ENCODE results near the gene USP37.
A peak's percentile ranks its signal among the peaks of the same experiment; 100 is the strongest.

The USP37 gene, protein sequence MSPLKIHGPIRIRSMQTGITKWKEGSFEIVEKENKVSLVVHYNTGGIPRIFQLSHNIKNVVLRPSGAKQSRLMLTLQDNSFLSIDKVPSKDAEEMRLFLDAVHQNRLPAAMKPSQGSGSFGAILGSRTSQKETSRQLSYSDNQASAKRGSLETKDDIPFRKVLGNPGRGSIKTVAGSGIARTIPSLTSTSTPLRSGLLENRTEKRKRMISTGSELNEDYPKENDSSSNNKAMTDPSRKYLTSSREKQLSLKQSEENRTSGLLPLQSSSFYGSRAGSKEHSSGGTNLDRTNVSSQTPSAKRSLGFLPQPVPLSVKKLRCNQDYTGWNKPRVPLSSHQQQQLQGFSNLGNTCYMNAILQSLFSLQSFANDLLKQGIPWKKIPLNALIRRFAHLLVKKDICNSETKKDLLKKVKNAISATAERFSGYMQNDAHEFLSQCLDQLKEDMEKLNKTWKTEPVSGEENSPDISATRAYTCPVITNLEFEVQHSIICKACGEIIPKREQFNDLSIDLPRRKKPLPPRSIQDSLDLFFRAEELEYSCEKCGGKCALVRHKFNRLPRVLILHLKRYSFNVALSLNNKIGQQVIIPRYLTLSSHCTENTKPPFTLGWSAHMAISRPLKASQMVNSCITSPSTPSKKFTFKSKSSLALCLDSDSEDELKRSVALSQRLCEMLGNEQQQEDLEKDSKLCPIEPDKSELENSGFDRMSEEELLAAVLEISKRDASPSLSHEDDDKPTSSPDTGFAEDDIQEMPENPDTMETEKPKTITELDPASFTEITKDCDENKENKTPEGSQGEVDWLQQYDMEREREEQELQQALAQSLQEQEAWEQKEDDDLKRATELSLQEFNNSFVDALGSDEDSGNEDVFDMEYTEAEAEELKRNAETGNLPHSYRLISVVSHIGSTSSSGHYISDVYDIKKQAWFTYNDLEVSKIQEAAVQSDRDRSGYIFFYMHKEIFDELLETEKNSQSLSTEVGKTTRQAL

DNA sequence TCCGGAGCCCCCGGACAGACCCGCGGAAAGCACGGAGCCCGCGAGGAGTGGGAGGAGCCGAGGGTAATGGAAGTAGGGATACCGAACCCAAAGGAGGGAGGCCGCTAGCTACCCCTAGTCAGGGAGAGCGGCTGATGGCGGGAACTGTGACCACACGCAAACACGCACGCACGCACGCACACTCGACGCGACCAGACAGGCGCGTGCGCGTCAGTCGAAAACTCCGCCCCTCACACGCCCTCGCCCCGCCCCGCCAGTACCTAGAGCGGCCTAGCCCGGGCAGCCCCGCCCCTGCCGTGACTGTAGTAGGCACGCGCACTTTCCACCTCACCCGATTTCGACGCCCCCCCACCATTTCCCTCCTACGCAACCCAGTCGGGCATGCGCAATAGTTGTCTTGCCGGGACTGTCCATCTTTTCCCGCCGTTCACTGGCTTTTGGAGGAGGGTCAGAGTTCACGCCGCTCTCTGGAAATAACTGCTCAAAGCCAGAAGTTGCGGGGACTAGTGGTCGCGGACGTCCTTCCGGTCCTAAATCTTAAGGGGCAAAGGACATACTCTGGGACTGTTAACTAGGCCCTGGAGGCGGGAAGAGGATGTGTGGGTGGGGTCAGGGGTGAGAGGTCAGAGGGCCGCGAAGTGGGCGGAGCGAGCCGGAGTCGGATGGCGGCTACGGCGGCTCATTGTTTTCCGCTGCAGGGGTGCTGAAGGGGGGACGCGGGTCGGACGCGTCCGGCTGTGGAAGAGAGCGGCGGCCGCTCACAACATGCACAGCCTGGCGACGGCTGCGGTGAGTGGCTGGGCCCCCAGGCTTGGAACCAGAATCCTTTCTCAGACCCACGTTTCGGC, at the start of gene USP37, which contains the start of gene CNOT9:
USP37 (minus strand) TSS at position 162 of the 848 bp plus-strand sequence. CDS start 9,698 bp downstream, outside the sequence.
CNOT9 (plus strand) TSS at position 650 of the 848 bp plus-strand sequence; CDS start at position 766, 116 bp downstream.
- DNase-seq (ENCODE audit: low read depth, low spot score) = peak; percentile 99

DNA sequence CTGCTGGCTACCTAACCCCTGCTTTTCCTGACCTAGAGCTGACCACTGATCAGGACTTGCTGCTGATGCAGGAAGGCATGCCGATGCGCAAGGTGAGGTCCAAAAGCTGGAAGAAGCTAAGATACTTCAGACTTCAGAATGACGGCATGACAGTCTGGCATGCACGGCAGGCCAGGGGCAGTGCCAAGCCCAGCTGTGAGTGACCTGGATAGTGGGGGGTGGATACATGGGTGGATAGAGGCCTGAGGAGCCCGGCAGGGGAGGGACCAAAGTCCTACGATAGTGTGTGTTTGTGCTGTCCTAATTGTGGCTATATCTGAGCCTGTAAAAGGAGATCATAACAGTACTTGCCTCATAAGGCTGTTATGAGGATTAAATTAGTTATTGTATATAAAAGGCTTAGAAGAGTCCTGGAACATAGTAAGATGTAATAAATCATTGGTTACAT, 47.7 kb upstream of the USP37 start:
- DNase-seq (ENCODE audit: low read depth, low spot score) = no peak

DNA sequence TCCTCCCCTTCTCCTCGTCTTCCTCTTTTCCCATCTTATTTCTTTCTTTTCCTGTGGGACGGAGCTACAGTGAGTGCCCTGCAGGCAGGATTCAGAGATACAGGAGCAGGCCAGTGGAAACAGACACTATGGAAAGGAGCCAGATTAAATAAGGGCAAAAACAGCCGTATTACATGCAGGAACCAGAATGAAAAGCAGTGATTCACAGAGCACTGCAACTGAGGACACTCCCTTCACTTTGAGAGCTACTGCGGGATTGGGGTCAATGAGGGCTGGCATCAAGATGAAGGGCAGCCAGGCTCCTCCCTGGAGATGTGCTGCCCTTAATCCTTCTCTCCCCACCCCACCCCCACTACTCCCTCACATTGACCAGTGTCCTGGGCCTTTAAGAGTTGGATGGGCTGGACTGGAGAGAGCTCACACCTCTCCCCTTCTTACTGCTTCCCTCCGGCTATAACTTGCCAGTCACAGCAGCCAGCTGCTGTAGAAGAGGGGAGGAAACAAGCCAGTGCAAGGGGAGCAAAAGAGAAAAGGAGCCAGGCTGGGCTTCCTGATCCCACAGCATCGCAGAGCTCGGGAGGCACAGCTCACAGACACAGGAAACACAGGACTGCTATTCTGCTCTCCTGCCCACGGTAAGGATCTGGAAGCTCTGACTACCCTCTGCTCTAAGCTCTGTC, 39.4 kb upstream of the USP37 start, which contains the start of gene PLCD4:
PLCD4 (plus strand) TSS at position 464 of the 680 bp plus-strand sequence. CDS start 7,841 bp downstream, outside the sequence.
- DNase-seq (ENCODE audit: low read depth, low spot score) = peak; percentile 90

DNA sequence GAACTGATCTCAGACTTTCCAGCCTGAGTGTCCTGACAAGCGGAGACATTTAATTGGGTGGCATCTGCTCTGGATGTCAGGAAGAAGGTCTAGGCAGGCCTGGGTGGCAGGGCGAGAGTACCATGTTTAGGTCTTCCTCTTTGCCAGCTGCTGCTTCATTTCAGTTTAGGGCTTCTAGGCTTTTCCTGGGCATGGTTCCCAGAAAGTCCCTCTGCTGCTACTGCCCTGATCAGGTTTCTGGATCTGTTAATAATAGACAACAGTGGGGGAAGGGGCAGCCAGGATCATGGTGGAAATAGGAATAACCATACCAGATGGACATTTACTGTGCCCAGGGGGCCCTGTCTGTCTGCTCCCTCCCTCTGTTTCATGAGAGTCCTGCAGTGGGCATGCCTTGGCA, 37.3 kb upstream of the USP37 start:
- DNase-seq (ENCODE audit: low read depth, low spot score) = no peak

DNA sequence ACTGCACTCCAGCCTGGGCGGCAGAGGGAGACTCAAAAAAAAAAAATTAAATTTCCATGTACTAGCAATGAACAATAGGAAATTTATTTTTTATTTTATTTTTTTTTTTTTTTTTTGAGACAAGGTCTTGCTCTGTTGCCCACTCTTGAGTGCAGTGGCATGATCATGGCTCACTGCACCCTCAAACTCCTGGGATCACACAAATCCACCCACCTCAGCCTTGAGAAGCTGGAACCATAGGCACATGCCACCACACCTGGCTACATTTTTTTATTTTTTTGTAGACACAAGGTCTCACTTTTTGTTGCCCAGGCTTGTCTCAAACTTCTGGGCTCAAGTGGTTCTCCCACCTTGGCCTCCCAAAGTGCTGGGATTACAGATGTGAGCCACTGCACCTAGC, 17.4 kb upstream of the USP37 start:
- DNase-seq (ENCODE audit: low read depth, low spot score) = no peak

DNA sequence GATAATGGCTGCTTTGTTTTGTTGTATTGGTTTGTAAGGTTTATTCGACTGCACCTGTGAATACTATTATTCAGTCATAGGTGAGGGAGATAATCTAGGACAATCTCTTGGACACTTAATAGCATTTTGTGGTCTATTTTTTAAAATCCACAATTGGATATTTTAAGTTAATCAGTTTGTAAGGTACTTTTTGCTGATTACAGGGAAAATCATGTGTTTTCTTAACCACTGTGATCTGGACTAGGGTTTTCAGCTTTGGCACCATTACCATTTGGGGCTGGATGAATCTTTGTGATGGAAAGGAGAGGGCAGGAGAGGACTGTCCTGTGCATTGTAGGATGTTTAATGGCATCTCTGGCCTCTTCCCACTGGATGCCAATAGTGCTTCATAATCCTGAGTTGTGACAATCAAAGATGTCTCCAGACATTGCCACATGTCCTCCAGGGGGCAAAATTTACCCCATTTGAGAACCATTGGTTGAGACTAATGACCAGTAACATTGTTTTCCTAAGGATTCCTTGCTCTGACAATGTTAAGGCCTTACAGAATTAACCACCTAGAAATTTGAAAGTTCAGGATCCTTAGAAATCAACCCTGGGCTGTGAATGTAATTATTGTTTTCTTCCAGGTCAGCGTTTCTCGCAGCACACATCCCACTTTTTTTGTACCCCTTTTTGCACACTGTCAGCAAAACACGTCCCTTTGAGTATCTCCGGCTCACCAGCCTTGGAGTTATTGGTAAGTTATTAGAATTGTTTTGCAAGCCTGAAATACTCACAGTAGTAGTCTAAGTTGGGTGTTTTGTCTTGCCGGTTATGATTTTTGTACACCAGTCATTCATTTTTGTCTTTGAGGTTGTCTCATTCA, 16.1 kb upstream of the USP37 start:
- no peak for DNase-seq (ENCODE audit: low read depth, low spot score)

DNA sequence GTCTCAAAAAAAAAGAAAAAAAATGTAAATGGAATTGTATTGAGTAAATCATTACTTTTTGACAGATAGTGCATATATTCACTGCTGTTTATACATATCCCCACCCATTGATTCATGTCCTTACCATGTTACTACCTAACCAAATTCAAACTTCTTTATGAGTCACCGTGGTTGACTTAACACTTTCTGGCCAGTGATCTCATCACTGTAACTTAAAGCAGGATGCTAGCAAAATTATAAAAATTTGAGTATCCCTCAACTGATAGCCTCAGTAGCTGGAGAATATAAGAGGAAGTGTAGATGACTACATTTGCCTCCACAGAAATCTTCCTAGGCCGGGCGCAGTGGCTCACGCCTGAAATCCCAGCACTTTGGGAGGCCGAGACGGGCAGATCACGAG, 13.9 kb upstream of the USP37 start:
- no peak for DNase-seq (ENCODE audit: low read depth, low spot score)

DNA sequence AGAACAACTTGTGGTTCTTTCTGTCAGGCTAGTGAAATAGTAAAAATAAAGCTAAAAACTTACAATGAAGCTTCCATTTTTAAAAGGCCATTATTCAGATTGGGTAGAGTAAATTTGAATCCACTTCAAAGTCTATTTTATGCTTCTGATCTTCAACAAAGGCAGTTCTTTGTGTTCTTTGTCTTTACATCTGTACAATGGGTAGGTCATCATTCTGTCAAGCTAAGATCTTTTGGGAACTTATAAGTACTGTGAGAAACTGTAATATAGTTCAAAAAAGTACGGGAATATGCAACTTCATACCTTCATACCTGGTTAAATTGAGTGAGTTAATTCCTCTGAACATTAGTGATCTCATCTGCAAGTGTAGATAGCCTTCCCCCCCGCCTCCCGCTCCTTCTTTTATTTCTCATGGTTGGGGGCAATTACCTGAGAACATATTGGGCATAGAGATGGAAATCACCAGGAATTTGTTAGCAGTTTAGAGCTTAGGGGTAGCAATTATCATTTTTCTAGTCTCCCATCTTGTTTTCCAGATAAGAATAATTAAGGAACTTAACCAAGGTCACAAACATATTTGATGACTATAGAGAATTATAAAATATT, 10.2 kb upstream of the USP37 start:
- DNase-seq (ENCODE audit: low read depth, low spot score) = no peak

DNA sequence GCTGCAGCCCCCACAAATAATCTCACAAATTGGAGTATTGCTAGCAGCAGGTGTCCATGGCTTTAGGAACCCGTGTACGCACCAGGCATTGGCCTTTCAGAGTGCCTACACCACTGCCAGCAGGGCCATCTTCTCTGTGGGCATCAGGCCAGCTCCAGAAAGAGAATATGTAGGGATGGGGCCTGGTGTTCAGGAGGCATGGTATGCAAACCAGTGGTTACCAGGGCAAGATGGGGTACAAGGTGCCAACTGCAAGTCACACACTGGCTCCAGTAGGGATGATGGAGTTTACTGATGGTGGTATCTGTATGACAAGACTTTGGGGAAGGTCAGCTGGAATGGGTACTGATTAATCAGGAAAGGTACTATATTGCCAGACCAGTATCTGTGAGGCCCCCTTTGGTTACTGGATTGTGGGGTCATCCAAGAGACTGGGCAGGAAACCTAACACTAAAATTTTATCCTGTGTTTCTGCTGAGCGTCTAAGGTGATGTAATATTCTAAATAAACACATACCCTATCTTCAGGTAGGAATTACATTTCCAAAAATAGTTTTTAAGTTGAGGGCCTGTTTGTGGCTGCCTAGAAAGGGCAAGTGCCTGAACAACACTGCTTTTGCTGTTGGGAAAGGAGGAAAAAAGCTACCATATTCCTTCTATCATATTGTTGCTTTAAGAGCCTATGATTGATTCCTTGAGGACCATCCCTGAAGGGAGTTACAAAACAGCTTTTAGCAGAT, 9.5 kb upstream of the USP37 start:
- no peak for DNase-seq (ENCODE audit: low read depth, low spot score)

DNA sequence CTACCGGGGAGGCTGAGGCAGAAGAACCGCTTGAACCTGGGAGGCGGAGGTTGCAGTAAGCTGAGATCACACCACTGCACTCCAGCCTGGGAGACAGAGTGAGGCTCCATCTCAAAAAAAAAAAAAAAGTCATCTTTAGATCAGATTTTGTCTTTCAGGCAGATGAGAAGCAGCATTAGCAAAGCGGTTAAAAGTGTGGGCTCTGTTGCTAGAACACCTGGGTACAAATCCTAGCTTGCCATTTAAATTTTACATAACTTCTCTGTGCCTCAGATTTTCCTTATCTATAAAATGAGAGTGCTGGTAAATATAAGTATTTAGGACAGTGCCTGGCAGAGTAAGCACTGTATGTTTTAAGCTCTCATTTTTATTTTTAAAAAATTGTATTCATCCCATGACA, 8.7 kb upstream of the USP37 start:
- DNase-seq (ENCODE audit: low read depth, low spot score) = no peak

DNA sequence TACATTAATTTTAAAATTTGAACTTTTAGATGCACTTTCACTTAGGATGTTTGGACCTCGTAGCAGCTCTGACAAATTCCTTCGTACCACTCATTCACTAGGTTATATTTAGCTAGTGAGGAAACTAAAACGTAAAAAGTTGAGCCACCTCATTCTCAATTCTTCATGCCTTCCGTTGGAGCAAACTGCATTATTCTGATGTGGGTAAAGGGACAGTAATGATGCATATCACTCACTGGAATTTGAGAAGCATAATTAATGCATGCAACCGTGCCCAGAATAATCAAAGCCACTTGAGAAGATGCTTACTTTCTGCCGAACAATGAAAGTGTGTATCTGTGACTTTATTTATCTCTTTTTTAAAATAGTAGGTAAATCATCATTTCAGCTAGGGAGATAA, 2.7 kb upstream of the USP37 start:
- no peak for DNase-seq (ENCODE audit: low read depth, low spot score)

DNA sequence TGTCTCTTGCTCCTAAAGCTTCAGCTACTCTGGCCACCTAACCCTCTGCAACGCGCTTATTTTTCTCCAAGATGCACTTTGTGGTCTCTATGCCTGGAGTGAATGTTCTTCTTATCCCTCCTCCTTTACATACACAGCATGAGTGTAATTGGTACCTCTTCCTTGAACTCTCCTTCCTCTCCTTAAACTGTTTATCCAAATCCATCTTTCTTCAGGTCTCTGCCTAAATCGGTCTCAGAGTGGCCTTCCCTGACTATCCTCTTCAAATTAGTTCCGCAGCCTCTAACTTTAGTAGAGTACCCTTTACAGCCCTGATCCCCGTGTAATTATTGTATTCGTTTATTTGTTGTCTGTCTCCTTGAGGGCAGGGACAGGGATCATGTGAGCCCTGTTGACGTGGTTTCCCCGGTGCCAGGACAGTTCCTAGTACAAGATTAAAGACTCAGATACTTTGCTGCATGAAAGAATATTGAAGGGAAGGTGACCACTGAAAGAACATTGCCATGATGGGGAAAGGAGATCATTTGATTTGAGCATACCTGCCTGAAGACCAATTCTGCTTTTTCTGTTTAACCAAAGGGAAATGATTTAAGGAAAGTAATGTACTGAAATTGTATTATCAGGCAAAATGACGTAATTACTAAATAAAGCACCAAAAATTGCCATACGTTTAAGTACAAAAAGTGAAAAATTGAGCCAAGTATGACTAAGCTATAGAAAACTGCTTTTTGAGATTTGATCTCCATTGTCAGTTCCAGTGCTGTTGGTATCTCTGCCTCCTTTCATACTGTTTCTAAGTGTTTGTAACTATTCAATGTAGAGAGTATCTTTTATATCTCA, 1.7 kb upstream of the USP37 start:
- peak; percentile 24 for DNase-seq (ENCODE audit: low read depth, low spot score)

DNA sequence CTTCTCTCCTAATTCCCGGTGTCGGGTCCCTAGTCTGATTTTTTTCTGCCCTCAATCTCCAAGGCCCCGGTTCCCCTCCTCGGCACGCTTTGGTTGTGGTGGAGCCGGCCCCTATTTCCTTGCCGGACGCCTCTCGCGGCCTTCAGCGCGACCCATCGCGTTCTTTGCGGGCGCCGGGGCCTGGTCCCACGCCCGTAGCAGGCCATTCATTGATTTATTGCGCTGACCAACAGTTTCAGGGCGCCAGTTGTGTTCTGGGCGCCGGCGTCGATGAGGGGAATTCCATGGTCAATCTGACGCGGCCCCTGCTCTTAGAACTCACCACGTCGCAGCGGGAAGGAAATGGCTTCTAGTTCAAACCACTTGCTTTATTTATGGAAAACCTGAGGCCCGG, 884 bp upstream of the USP37 start:
- peak; percentile 78 for DNase-seq (ENCODE audit: low read depth, low spot score)

DNA sequence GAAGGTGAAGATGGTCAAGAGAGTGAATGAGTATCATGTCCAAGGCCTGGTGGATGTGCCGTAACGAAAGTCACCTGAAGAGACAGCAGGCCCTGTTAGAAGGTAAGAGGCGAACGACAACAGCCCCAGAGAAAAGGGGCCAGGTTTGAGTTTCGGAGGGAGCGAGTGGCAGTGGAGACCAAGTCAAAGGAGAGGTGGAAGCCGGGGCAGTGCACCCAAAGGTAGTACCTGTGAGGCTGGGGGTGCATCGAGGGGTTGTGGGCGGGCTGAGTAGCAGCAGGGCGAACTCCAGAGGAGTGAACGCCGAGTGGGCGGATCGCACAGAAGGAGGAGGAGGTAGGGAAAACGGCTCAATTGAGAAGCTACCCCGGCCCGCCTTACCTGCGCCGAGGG, 358 bp downstream of the USP37 start:
- DNase-seq (ENCODE audit: low read depth, low spot score) = no peak

DNA sequence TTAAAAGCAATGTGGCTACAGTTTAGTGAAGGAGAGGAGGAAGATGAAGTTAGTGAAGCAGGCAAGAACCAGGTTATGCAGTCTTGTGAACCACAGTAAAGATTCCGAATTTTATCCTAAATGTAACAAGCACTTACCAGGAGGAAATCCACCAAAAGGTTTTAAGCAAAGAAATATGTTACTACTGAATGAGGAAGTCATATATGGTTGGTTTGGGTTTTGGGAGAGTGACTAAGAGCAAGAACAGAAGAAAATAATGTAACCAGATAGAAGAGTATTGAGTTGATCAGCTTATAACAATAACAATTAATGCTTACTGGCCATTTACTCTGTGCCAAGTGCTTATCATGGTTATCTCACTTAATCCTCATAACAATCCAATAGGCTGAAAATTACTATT, 1.9 kb downstream of the USP37 start:
- DNase-seq (ENCODE audit: low read depth, low spot score) = no peak

DNA sequence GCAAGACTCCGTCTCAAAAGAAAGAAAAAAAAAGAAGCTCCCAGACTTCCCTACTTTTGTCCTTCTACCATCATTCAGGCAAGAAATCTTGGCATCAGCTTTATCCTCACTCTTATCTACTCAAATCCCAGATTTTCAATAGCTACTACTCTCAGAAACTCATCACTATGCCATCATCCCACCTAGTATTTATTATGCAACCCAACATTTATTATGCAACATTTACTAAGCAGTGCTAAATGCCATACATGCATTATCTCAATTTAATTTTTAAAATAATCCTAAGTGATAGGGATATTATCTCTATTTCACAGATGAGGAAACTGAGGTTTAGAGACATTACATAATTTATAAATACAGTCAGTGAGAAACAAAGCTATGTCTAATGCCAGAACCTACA, 4.1 kb downstream of the USP37 start:
- no peak for DNase-seq (ENCODE audit: low read depth, low spot score)

DNA sequence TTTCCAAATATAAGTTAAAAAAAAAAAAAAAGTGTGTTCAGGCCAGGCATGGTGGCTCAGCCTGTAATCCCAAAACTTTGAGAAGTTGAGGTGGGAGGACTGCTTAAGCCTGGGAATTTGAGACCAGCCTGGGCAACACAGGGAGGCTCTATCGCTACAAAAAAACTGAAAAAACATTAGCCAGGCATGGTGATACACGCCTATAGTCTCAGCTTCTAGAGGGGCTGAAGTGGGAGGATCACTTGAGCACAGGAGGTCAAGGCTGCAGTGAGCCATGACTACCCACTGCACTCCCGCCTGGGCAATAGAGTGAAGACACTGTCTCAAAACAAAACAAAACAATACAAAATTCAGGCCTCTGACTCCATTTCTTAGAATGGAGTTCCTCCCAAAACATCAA, 9.2 kb downstream of the USP37 start:
- no peak for DNase-seq (ENCODE audit: low read depth, low spot score)

DNA sequence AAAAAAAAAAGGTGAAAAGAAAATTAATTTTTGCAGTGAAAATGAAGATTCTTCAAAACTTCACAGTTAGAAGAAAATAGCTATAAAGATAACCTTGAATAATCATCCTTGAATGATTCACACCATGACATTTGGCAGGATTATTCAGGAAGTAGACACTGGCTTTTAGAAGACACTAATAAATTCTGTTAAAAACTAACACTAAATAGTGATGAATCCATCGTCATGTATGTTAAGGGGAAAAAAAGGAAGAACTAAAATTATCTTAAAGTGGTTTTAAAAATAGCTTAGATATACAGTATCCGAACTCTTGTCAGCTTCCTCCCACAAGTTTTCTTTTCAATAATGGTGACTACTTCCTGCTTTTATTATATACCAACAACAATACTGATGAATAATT, 10.2 kb downstream of the USP37 start:
- no peak for DNase-seq (ENCODE audit: low read depth, low spot score)
